Stomach (tissue), 4 donors: ENCODE results near the gene NINL.

ENCODE experiments used
- CTCF ChIP-seq, 7 experiments: fragments of 450-650 bp in 4 of 7; fragments of 200-600 bp in 3 of 7; sonication (generic) in 3 of 7; IDR thresholded peaks; one replicate each; pipeline ENCODE4 v1.5.1; 2016 to 2019; ENCODE audit warnings: antibody characterized with exemption in 7 of 7, control low read depth in 2 of 7, mild to moderate bottlenecking in 1 of 7
- EP300 ChIP-seq: sonication (generic); formaldehyde crosslinking; IDR thresholded peaks from one replicate; pipeline ENCODE4 v1.6.1; 2017; ENCODE audit warnings: antibody characterized with exemption
- POLR2A ChIP-seq, 4 donors: fragments of 450-650 bp; IDR thresholded peaks; one replicate each; pipeline ENCODE4 v1.6.1; 2016; ENCODE audit warnings: antibody characterized with exemption in 4 of 4, control low read depth in 2 of 4, mild to moderate bottlenecking in 1 of 4, moderate library complexity in 1 of 4
- POLR2AphosphoS5 ChIP-seq, 3 donors: sonication (generic); formaldehyde crosslinking; IDR thresholded peaks; one replicate each; pipeline ENCODE4 v1.6.1; 2016; ENCODE audit warnings: antibody characterized with exemption in 3 of 3

GRCh38 chr20:25514747-25515340 lies 70.5 kb downstream of the NINL start:
- TF ChIP-seq EP300 (no peak), CTCF (IDR thresholded peaks at IDR 0.05) (no peak), POLR2A (IDR thresholded peaks at IDR 0.05) (no peak), POLR2AphosphoS5 (IDR thresholded peaks at IDR 0.05) (no peak)
